ENCODE data around the gene SOCS3.

SOCS3 gene

DNA sequence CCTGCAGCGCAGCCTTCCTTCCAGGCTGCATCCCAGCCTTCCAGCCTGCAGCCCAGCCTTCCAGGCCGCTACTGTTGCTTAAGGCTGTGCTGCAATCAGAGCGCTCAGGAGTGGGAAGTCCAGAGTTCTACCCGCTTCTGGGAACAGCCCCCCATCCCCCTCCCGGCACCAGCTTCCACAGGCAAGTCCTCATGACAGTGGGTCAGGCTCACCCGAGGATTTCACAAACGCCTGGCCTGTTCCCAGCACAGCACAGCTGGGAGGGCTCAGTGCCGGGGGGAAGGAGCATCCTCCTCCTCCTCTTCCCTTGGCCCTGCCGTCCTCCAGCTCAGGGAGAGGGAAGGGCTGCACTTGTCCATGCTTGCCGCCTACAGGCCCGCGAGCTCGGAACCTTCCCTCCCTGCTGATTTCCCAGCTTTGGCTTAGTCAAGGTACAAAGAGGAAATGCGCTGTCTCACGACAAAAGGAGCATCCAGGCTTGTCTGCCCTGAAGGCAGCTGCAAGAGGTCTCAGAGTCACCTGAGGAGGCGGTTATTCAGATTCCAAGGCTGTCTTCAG, 8.3 kb downstream of the SOCS3 start:
- DNase-seq (ENCODE audit: low read depth in 1 of 2, low spot score in 1 of 2), result no peak

DNA sequence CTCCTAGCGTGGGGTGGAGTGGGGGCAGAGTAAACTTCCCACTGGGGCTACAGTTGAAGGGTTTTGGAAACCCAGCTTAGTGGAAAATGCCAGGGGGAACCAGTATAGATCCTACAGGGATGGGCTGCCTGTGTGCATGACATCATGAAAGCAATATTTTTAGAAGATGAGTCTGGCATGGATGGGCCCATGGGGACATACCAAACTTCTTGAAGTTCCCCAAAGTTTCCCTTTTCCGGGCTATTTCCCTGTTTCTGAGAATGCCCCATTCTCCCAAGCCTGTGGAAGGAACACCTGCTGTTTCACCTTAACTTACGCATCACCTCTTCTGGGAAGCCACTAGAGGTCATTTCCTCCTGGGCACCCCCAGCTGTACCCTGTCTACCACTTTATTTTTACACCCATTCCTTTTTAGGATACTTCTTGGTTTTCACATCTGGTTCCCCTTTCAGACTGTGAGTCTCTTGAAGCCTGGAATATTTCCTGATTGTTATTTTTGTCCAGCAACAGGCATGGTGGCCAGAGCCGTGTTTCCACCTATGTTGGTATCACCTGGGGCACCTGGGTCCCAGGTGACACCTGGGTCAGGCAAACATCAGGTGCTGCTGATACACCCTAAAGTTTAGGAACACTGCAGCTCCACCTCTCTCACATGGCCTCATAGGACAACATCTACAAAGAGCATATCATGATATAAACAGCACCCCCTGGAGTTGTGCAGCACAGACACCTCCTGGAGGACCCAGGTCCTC, 9.8 kb downstream of the SOCS3 start:
- no peak for DNase-seq (ENCODE audit: low read depth in 1 of 2, low spot score in 1 of 2)

GRCh38 chr17:78348055-78348770, 11.7 kb downstream of the SOCS3 start:
- no peak for DNase-seq (ENCODE audit: low read depth in 1 of 2, low spot score in 1 of 2)

GRCh38 chr17:78347453-78347852, 12.4 kb downstream of the SOCS3 start:
- DNase-seq (ENCODE audit: low read depth in 1 of 2, low spot score in 1 of 2), result no peak

DNA sequence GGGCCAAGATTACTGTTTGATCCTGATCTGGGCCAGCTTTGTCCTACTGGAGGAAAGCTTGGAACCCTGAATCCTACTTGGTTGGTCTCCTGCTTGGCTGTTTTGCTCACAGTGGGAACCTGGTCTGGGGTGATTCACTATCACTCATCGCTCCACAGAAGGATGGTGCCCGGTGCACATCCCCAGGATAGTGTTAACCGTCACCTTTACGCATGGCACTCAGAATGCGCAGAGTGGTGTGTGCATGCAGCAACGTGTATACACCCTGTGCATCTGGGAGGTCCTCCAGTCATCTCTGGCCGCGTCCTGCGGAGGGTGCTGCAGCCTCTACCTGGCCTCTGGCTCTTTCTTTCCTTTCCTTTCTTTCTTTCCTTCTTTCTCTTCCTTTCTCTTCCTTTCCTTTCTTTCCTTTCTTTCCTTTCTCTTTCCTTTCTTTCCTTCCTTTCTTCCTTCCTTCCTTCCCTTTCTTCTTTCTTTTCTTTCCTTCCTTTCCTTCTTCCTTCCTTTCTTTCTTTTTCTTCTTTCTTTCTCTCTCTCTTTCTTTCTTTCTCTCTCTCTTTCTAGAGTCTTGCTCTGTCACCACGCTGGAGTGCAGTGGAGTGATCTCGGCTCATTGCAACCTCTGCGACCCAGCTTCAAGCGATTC, 13.1 kb downstream of the SOCS3 start:
- DNase-seq (ENCODE audit: low read depth in 1 of 2, low spot score in 1 of 2), result no peak

DNA sequence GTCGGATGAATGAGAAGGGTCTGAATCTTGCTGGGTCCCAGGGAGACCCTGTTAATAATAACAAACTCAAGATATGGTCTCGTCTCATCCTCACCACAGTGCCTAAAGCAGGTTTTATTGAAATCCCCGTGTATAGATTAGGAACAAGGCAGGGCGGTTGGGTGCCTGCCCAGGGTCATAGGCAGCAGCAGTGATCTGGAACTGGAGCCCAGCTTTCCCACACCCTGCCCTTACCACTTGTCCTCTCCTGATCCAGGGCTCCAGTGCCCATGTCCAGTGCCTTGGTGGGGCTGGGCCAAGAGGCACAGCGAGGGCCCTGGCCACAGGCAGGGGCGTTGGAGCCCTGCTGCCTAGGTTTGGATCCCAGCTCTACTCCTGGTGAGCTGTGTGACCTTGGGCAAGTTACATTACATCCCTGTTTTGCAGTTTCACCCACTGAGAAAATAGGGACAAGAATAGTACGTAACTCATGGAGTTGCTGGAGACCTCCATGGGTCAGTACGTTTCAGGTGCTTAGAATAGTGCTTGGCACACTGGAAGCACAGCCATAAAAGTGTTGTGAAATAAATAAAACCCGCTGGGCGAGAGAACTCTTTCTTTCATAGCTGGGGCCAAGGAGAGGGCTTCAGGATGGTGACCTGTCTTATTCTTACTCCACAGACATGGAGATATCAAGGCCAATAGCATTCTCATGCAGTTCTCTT, 13.9 kb downstream of the SOCS3 start:
- no peak for DNase-seq (ENCODE audit: low read depth in 1 of 2, low spot score in 1 of 2)

DNA sequence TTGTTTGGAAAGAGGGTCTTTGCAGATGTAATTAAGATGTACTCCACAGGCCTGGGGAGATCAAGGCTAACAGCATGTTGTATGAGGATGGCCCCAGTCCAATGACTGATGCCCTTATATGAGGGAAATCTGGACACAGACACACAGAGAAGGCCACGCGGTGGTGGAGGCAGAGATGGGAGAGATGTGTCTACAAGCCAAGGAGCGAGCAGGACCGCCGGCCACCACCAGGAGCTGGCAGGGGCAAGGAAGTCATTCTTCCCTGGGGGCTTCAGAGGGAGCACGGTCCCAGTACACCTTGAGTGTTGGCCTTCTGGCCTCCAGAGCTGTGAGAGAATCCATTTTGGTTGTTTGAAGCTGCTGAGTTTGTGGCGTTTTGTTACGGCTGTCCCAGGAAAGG, 14.7 kb downstream of the SOCS3 start:
- DNase-seq (ENCODE audit: low read depth in 1 of 2, low spot score in 1 of 2), result no peak

GRCh38 chr17:78344666-78345065, 15.2 kb downstream of the SOCS3 start:
- no peak for DNase-seq (ENCODE audit: low read depth in 1 of 2, low spot score in 1 of 2)

GRCh38 chr17:78343543-78344201, 16.2 kb downstream of the SOCS3 start:
- DNase-seq (ENCODE audit: low read depth in 1 of 2, low spot score in 1 of 2), result peak; percentile 58 to 59

- DNase-seq (ENCODE audit: low read depth in 1 of 2, low spot score in 1 of 2), result no peak
These were observed 16.7 kb downstream of the SOCS3 start for GRCh38 chr17:78343187-78343542.

DNA sequence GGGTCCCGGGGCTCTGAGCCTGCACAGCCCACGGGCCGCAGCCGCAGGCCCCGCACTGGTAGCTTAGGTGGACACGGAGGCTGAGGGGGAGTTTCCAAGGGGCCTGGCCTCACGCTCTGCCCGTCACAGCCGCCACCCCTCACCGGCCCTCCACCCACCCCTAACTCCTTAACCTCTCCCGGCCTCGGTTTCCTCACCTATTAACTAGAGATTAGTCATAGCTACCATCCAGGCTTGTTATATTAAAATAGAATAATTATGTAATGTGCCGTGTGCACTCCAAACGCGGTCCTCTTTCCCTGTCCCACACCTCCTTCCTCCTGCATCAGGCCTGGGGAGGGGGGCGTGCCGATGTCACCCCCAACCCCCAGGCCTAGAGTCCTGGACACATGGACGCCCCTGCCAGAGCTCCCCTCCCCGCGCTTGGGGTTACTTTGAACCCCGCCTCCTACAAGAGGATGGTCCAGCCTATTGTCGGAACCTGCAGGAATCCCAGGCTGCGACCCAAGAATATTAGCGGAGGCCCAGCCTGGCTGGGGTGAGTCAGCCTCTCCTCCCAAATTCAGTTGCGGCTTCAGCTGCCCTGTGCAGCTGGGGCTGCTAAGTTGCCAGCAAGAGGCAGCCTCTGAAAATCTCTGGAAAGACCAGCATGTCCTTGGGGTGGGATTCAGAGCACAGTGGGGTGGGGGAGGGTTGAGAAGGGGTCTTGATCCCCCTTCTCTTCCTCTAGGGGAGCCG, 17.3 kb downstream of the SOCS3 start:
- no peak for DNase-seq (ENCODE audit: low read depth in 1 of 2, low spot score in 1 of 2)

GRCh38 chr17:78341559-78342448, 18.1 kb downstream of the SOCS3 start:
- no peak for DNase-seq (ENCODE audit: low read depth in 1 of 2, low spot score in 1 of 2)

DNA sequence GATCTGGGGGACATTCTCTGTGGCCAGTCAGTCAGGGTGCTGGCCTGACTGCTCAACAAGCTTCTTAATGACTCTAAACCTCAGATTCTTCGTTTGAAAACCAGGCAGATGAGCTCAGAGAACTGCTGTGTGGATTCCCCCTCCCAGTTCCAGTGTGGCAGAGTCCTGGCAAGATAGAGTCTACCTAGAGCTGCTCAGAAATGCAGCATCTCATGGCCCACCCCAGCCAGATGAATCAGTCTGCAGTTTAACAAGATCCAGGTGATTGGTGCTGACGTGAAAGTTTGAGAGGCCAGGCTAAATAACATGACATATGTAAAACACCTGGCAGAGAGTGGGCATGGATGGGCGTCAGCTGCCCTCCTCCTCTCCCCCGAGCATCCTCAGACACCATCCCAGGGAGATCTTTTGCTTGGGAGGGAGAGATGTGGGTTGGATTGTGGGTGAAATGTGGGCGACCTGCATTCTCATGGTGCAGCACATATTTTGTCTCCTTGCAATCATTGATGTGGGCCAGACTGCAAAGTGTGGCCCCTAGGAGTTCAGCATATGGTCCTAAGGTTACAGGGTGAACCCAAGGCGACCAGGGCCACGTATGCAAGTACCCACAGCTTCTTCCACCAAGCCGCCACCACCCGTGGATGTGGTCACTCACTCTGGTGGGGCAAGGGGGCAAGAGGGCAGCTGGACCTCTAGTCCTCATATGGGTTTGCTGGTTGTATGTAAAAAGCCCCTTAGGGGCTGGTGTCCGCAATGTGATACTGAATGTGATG, 19.5 kb downstream of the SOCS3 start:
- DNase-seq (ENCODE audit: low read depth in 1 of 2, low spot score in 1 of 2), result no peak

DNA sequence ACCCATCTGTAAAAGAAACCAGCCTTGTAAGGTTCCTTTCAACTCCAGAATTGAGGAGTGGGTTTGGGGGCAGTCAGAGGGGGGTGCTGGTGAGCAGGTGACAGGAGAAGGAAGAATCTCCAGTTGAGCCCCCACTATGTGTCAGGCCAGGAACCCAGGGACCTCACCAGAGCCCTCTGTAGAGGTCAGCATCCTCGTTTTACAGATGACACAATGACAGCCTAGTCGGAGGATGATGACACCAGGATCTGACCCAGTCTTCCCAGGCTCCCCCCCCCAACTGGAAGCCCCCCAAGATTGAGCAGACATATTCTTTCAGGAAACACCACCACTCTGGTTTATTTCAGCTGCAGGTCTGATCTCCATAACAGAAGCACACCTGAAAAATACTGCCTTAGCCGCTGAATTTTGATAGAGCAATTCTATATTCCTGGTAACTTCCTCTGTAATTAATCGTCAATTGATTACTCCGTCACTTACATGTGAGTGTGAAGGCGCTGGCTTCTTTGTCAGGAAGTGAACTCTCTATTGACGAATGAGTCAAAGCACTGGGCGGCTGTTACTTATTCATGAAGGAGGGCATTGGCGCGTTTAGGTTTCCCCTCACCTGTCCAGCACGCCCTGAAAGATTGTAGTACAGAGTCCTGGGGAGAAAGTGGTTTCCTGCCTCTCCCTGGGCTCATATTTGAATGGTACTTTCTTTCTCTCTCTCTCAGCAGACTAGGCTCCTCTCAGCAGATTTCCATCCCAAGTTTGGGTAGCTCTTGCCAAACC, 21.2 kb downstream of the SOCS3 start:
- DNase-seq (ENCODE audit: low read depth in 1 of 2, low spot score in 1 of 2), result no peak

DNA sequence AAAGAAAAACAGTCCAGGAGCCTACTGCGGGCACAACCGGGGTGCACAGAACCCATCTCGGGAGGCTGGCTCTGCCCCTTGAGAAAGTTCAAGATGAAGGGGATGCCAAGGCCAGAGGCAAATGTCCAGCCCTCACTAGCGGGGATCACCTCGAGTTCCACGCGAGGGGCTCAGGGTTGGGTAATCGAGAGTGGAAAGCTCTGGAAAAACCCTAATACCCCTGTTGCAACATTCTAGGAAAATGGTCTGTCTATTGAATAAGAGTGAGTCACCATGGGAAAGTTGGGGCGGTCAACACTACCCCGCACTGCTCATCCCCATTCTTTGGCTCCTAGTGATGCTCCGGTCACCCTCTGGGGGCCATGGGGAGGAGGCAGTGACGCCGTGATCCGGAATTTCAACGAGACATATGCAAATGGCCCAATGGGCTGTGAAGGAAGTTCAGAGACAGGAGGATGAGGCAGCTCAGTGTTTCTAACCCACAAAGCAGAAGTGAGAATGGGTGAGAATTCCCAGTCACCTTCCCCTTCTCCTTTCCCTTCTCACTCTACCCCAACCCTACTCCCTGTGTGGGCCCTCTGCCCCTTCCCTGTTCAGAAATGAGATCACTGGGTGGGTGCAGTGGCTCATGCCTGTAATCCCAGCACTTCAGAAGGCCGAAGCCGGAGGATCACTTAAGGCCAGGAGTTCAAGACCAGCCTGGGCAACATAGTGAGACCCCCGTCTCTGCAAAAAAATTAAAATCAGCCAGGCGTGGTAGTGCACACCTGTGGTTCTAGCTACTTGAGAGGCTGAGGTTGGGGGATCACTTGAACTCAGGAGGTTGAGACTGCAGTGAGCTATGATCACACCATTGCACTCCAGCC, 22.4 kb downstream of the SOCS3 start:
- DNase-seq (ENCODE audit: low read depth in 1 of 2, low spot score in 1 of 2), result no peak

- DNase-seq (ENCODE audit: low read depth in 1 of 2, low spot score in 1 of 2), result no peak
These were observed 24.7 kb downstream of the SOCS3 start for GRCh38 chr17:78335209-78335608.

GRCh38 chr17:78332991-78333390, 26.9 kb downstream of the SOCS3 start:
- DNase-seq (ENCODE audit: low read depth in 1 of 2, low spot score in 1 of 2), result no peak

Measured in activated T-helper 1 cell treated with anti-CD3 and anti-CD28 coated beads, Interleukin-2, amount 50 U/mL, for 16 hours (primary cell).